Esophagus squamous epithelium (tissue), 5 donors: Measurements from ENCODE around the gene ATXN2. TPM values are rescaled to one million over a fixed set of nuclear protein-coding genes. Genes with fewer than 3 reads are reported as not detected.
A peak's percentile ranks its signal among the peaks of the same experiment; 100 is the strongest.

ENCODE experiments used
- DNase-seq: peaks from one replicate; lab custom pipeline; 2025; lab: John Stamatoyannopoulos, UW
- H3K27ac ChIP-seq, 4 donors: fragments of 200-600 bp; sonication (generic); one replicate each; pipeline ENCODE4 v1.5.1; 2016 to 2019; ENCODE audit warnings: mild to moderate bottlenecking in 1 of 4
- H3K27me3 ChIP-seq, 4 donors: fragments of 200-600 bp; sonication (generic); 1 replicate in 3 of 4; 2 replicates in 1 of 4; pipeline versions ENCODE4 v1.5.1 to v1.6.0; 2017 to 2021; ENCODE audit warnings: antibody characterized with exemption in 1 of 4
- H3K36me3 ChIP-seq, 3 donors: fragments of 200-600 bp; sonication (generic); one replicate each; pipeline ENCODE4 v1.5.1; 2016 to 2019
- H3K4me1 ChIP-seq, 3 donors: fragments of 200-600 bp; sonication (generic); one replicate each; pipeline ENCODE4 v1.5.1; 2017 to 2019
- H3K4me3 ChIP-seq, 4 donors: fragments of 200-600 bp; sonication (generic); 1 replicate in 3 of 4; 2 replicates in 1 of 4; pipeline ENCODE4 v1.5.1; 2016 to 2019; ENCODE audit warnings: mild to moderate bottlenecking in 2 of 4, moderate library complexity in 1 of 4
- H3K9me3 ChIP-seq, 3 donors: fragments of 200-600 bp; sonication (generic); one replicate each; pipeline ENCODE4 v1.5.1; 2016 to 2019
- POLR2A ChIP-seq, 4 donors: fragments of 450-650 bp; IDR thresholded peaks; one replicate each; pipeline ENCODE4 v1.6.1; 2017; ENCODE audit warnings: antibody characterized with exemption in 4 of 4, mild to moderate bottlenecking in 4 of 4, moderate library complexity in 3 of 4
- WGBS, 2 donors: methylation state at CpG; one replicate each; pipeline ENCODE4 v1.1.5; 2018; 5-methylcytosine and 5-hydroxymethylcytosine counted together
- intact Hi-C: fragments of 100-400 bp; cut with DNase I; formaldehyde crosslinking; loops from one replicate; pipeline ENCODE4 v1.15.0; 2022
- total RNA-seq, 4 donors: library from RNA; depleted of rRNA; stranded (reverse); fragments of >200 nt; gene quantifications; one replicate each; pipeline ENCODE4 v1.1.0, GENCODE V29; 2016
- TF ChIP-seq, protein P1 (sequence below), 6 experiments: fragments of 450-650 bp in 4 of 6; fragments of 200-600 bp in 2 of 6; sonication (generic) in 2 of 6; IDR thresholded peaks; one replicate each; pipeline ENCODE4 v1.5.1; 2016 to 2019; ENCODE audit warnings: antibody characterized with exemption in 6 of 6, mild to moderate bottlenecking in 4 of 6, moderate library complexity in 4 of 6
- donor health status: DM: yes; HTN: yes; CAD: no.

Gene ATXN2
- total RNA-seq, 4 donors from 2014 or later: 11.4 to 36.2 (median 25.4) TPM

DNA sequence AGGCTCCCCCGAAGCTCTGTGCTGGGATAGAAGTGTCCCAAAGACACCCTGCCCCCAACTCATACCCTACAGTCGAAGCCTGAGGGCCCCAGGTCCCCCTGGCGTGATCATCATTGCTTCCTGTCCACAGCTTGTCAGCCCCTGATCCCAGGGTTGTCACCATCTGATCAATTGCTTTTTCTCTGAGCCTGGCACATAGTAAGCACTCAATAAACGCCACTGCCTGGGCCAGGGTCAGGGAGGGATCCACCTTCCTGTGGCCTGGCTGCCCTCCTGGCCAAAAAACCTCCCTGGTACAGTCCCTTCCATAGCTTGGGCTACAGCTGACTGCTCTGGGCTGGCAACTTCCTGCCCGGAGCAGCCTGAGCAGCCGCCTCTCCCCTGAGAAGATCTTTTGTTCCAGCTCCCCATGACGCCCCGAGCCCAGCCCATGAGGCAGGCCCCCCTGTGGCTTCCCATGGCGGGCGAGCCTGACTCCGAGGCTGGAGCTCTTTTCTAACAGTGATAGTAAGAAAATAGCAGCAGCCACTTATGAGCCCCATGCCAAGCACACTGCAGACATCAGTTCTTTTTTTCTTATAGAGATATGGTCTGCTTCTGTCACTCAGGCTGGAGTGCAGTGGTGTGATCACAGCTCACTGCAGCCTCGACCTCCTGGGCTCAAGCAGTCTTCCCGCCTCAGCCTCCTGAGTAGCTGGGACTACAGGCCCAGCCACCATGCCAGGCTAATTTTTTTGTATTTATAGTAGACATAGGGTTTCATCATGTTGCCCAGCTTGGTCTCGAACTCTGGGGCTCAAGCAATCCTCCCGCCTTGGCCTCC is 186.9 kb downstream of the ATXN2 start:
- TF ChIP-seq, protein P1, sequence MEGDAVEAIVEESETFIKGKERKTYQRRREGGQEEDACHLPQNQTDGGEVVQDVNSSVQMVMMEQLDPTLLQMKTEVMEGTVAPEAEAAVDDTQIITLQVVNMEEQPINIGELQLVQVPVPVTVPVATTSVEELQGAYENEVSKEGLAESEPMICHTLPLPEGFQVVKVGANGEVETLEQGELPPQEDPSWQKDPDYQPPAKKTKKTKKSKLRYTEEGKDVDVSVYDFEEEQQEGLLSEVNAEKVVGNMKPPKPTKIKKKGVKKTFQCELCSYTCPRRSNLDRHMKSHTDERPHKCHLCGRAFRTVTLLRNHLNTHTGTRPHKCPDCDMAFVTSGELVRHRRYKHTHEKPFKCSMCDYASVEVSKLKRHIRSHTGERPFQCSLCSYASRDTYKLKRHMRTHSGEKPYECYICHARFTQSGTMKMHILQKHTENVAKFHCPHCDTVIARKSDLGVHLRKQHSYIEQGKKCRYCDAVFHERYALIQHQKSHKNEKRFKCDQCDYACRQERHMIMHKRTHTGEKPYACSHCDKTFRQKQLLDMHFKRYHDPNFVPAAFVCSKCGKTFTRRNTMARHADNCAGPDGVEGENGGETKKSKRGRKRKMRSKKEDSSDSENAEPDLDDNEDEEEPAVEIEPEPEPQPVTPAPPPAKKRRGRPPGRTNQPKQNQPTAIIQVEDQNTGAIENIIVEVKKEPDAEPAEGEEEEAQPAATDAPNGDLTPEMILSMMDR (IDR thresholded peaks at IDR 0.05): no peak
- no peak for TF ChIP-seq POLR2A (IDR thresholded peaks at IDR 0.05)
- Histone ChIP-seq H3K9me3 (no peaks in the 10 kb centered on the region), H3K27me3 (peaks cover 0 to 32% (median 0%) of the 10 kb centered on the region in 4 donors), H3K4me1 (peaks cover 31 to 69% (median 57%) of the 10 kb centered on the region in 3 donors), H3K27ac (peak overlapping the region; percentile 9 to 94 (median 78)), H3K4me3 (no peak overlapping the region), H3K36me3 (no peaks in the 10 kb centered on the region)
- DNase-seq: no peak
- 66 to 77% methylated on average over 7 to 12 of the region's 15 CpGs for WGBS, 2 donors
- intact Hi-C loops: no loop called here

DNA sequence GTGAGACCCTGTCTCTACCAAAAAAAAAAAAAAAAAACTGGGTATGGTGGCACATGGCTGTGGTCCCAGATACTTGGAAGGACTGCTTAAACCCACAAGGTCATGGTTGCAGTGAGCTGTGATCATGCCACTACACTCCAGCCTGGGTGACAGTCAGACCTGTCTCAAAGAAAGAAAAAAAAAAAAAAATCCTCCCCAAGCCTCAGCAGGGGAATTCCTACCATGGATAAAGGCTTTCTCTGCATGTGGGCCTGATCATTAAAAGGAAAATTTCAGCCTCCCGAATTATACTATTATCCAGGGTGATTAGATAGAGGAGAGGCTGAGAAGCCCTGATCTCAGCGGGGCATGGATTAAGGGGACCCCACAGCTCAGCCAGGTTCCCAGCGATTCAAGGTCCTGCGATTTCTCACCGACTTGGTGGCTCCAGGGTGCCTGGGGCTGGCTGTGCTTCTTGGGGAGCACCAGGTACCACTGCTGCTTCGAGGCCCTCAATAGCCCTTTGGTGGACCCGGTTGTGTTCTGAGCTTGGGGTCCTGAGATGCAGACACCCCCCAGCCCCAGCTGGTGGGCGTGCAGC is 187.8 kb downstream of the ATXN2 start:
- 75 to 88% methylated on average over 6 to 7 of the region's 8 CpGs for WGBS, 2 donors
- TF ChIP-seq, protein P1 (IDR thresholded peaks at IDR 0.05): no peak
- H3K4me1 ChIP-seq: peaks cover 35 to 79% (median 62%) of the 10 kb centered on the region in 3 donors

DNA sequence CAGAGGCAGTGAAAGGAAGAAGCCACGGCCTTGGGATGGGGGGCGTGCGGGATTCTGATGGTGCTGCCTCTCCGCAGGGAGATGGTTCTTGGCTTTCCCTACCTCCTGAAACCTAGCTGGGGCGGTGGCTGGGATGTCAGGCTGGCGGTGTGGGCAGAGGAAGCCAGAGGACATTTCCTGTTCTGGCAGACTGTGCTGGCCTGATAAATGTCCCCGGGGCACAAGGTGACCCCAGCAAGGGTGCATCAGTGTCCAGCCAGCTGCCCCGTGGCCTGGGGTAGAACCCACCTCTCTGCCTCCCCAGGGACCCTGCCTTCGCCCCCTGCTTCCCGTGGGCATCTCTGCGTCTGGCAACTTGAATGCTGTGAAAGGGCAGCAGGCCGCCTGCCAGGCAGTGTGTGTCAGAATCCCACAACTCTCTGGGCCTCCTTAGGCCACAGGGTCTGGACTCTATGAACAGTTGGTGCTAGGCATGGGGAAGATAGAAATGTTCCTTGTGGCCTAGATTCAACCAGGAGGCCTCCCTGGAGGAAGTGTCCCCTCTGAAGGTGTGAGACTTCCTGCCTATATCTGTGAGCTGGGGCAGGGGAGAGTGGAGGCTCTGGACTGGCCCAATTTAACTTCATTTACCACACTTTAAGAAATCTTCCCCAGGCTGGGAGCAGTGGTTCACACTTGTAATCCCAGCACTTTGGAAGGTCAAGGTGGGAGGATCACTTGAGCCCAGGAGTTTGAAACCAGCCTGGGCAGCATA is 188.5 kb downstream of the ATXN2 start:
- Histone ChIP-seq H3K36me3 (no peaks in the 10 kb centered on the region), H3K4me3 (peak overlapping the region in 2 of 4 donors; percentile 40 to 81), H3K4me1 (peaks cover 39 to 85% (median 62%) of the 10 kb centered on the region in 3 donors), H3K27me3 (peaks cover 0 to 48% (median 0%) of the 10 kb centered on the region in 4 donors), H3K27ac (peak overlapping the region; percentile 56 to 94 (median 86)), H3K9me3 (no peaks in the 10 kb centered on the region)
- intact Hi-C loops: no loop called here
- no peak for DNase-seq
- TF ChIP-seq, protein P1 (IDR thresholded peaks at IDR 0.05): no peak
- TF ChIP-seq POLR2A (IDR thresholded peaks at IDR 0.05): no peak
- WGBS, 2 donors: 67 to 100% methylated on average over 1 to 5 of the region's 12 CpGs

More for the DNA sequence above, 187.8 kb downstream of the ATXN2 start:
- peaks cover 0 to 41% (median 0%) of the 10 kb centered on the region in 4 donors for H3K27me3 ChIP-seq
- no peak for DNase-seq
- intact Hi-C loops: no loop called here
- no peaks in the 10 kb centered on the region for H3K9me3 ChIP-seq
- no peak overlapping the region for H3K4me3 ChIP-seq
- peak overlapping the region in 3 of 4 donors; percentile 76 to 94 (median 80) for H3K27ac ChIP-seq
- no peaks in the 10 kb centered on the region for H3K36me3 ChIP-seq

DNA sequence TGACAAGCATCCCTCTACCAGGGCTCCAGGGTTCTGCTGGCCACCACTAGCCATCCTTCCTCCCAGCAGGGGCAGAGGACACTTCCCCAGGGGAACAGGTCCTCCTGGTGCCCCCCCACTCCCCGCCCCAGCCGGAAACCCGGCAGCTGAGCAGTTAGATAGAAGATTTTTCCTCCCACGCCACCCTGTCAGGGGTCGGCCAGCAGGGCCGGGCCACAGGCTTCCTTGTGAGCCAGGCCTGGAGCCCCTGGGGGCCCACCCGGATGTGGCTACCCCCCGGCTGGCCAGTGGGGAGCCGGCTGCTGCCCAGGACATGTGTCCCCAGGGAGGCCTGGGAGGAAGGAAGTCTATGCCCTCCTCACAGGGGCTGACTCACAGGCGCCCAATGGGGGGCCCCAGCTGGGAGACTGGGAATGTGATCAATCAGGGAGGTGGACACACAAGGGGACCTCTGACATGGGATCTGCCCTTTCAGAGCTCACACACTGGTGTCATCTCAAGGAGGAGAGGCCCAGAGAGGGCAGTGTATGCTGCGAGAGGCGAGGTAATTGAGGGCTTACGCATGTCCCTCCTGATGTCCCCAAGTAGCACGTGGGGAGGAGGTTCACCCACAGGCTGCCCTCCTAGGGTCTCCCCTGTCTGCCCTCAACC is 189.2 kb downstream of the ATXN2 start:
- H3K4me1 ChIP-seq: peaks cover 44 to 92% (median 68%) of the 10 kb centered on the region in 3 donors
- H3K27me3 ChIP-seq: peaks cover 0 to 55% (median 0%) of the 10 kb centered on the region in 4 donors
- no peak for TF ChIP-seq POLR2A (IDR thresholded peaks at IDR 0.05)
- TF ChIP-seq, protein P1 (IDR thresholded peaks at IDR 0.05): no peak
- H3K4me3 ChIP-seq: peak overlapping the region in 2 of 4 donors; percentile 40 to 81
- H3K27ac ChIP-seq: peak overlapping the region; percentile 56 to 94 (median 86)
- intact Hi-C loops: no loop called here
- no peaks in the 10 kb centered on the region for H3K36me3 ChIP-seq
- no peak for DNase-seq
- H3K9me3 ChIP-seq: no peaks in the 10 kb centered on the region
- 80 to 100% methylated on average over 2 of the region's 14 CpGs for WGBS, 2 donors
